NT2/D1 (cell line): ENCODE measurements around the gene UBASH3B.

ENCODE experiments used
- SUZ12 ChIP-seq: IDR thresholded peaks from 2 replicates; pipeline ENCODE4 v1.6.1; 2011; ENCODE audit not compliant: insufficient read length, insufficient read depth; ENCODE audit errors: extremely low read depth
- YY1 ChIP-seq: IDR thresholded peaks from 2 replicates; pipeline ENCODE4 v1.6.1; 2011; ENCODE audit not compliant: insufficient read length, insufficient read depth

- TF ChIP-seq YY1 = no peak
- TF ChIP-seq SUZ12 = no peak
Observed at GRCh38 chr11:122803716-122804115, 148.2 kb downstream of the UBASH3B start.
